IMR-90 (cell line): ENCODE data around the gene BEND2.
"Not testable (repeated sequence)": the region's sequence is repeated elsewhere in the genome, so short reads cannot be mapped to it uniquely, and the experiment has no call there.

Experiments used
- CEBPB ChIP-seq: IDR thresholded peaks from 2 replicates; pipeline ENCODE4 v1.6.1; 2012; ENCODE audit warnings: low read depth, low read length, improper control_type of control experiment
- CTCF ChIP-seq: conservative IDR thresholded peaks from 2 replicates; pipeline ENCODE4 v1.5.1; 2012; ENCODE audit warnings: mild to moderate bottlenecking, low read depth, low read length, improper control_type of control experiment
- MAZ ChIP-seq: IDR thresholded peaks from 2 replicates; pipeline ENCODE4 v1.6.1; 2012; ENCODE audit warnings: low read depth, mild to moderate bottlenecking, low read length, improper control_type of control experiment, moderate library complexity, borderline replicate concordance
- POLR2A ChIP-seq: IDR thresholded peaks from 2 replicates; pipeline ENCODE4 v1.6.1; 2012; ENCODE audit warnings: mild to moderate bottlenecking, low read depth, low read length
- RAD21 ChIP-seq: IDR thresholded peaks from 2 replicates; pipeline ENCODE4 v1.6.1; 2012; ENCODE audit warnings: low read length, improper control_type of control experiment
- RCOR1 ChIP-seq: IDR thresholded peaks from 2 replicates; pipeline ENCODE4 v1.6.1; 2012; ENCODE audit warnings: mild to moderate bottlenecking, low read length, improper control_type of control experiment; ENCODE audit not compliant: insufficient replicate concordance
- RFX5 ChIP-seq: IDR thresholded peaks from 2 replicates; pipeline ENCODE4 v1.8.0; 2012; ENCODE audit warnings: low read depth, mild to moderate bottlenecking, low read length, moderate library complexity
- SMC3 ChIP-seq: fragments of 150-350 bp; IDR thresholded peaks from 2 replicates; pipeline ENCODE4 v1.6.1; 2016; ENCODE audit warnings: low read depth, mild to moderate bottlenecking, antibody characterized with exemption, low read length, moderate library complexity
- USF2 ChIP-seq: fragments of 150-350 bp; IDR thresholded peaks from 2 replicates; pipeline ENCODE4 v1.6.1; 2017; ENCODE audit warnings: mild to moderate bottlenecking, antibody characterized with exemption, low read length, low read depth
- TF ChIP-seq, protein P1 (sequence below): fragments of 150-350 bp; IDR thresholded peaks from 2 replicates; pipeline ENCODE4 v1.6.1; 2016; ENCODE audit warnings: low read depth, mild to moderate bottlenecking, low read length, moderate library complexity, borderline replicate concordance

DNA sequence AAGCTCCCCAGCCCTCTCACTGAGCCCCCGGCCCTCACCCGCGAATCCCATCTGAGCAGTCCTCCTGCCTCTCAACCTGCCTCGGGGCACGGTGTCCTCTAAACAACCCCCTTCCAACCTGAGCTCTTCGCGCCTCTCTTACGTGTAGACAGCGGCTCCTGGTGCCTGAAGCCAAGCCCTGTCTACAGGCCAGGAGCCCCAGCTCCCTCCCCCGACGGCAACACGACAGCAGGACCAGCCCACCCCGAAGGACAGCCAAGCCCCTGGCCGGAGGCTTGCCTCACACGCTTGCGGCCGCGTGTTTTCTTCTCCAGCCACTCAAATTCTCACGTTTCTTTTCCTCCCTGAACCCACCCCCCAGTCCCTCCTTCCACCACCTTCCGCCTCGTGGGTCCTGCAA lies 9.0 kb upstream of the BEND2 start:
- TF ChIP-seq CTCF, USF2, RAD21, POLR2A, SMC3, RFX5, MAZ, RCOR1, CEBPB: not testable (repeated sequence)
- TF ChIP-seq, protein P1, sequence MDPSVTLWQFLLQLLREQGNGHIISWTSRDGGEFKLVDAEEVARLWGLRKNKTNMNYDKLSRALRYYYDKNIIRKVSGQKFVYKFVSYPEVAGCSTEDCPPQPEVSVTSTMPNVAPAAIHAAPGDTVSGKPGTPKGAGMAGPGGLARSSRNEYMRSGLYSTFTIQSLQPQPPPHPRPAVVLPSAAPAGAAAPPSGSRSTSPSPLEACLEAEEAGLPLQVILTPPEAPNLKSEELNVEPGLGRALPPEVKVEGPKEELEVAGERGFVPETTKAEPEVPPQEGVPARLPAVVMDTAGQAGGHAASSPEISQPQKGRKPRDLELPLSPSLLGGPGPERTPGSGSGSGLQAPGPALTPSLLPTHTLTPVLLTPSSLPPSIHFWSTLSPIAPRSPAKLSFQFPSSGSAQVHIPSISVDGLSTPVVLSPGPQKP: not testable (repeated sequence)
